ENCODE data around the gene TMEM8B.

The TMEM8B gene

DNA sequence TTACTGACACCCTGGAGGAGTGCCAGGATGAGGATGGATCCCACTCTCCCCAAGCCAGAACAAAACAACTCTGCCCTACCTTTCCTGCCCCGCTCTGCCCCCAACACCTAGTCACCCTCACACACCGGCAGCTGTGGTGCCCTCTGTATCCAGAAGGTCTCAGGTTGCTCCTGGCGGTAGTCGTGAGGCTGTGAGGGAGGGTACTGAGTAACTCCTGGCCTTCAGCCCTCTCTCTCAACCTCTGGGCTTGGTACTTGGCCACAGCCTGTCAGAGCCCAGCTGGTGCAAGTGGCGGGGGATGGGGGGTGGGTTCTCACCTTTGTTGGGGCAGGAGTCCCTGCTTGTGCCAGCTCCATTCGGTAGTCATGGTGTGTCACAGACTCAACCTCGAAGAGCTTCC is 18.9 kb upstream of the TMEM8B start:
- DNase-seq (ENCODE audit: low read depth in 2 of 2): no peak

DNA sequence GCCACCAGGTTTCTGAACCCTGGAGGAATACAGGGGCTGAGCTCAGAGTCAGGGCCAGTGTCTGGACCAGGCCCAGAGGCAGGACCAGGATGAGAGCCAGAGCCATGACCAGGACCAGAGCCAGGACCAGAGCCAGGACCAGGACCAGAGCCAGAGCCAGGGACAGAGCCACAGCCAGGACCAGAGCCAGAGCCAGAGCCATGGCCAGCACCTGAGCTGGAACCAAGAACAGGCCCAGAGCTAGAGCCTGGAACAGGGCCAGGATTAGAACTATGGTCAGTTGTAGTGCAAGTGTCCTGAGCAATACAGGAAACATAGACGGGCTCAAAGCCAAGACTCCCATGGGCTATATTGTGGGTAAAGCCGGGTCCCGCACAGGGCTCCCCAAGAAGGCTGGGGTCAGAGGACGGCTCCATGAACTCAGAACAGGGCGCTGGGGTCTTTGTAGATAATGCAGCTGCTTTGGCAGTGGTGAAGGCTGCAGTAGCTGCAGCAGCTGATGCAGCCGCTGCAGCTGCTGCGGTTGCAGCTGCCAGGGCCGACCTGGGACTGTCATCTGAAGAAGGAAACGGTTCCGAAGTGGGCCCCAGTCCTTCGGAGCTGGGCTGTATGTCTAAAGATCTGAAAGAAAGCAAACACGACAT is 17.5 kb upstream of the TMEM8B start:
- no peak for DNase-seq (ENCODE audit: low read depth in 2 of 2)

DNA sequence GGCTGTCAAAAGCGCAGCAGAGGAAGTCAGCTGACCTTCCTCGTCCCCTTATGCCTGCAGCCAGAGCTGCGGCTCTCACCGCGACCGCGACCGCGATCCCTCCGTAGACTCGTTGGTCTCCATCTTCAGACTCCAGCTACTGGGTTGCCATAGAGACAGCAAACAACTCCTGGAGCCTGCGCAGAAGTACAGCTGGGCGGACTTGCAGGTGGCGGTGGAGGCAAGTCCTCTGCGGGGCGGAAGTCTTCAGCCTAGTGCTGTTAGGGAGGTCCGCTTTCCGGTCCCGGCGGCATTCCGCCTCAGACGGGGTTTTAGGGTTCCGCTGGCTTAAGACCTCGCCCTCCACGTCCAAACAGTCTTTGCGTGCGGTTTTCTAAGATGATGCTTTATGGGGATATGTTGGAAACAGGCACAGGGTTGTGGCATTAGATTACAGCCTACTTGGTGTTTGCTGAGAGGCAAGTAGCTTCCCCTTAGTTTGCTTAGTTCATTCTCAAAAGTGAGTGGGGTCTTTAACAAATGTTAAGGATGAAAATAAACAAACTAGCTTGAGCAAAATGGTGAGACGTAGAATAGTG is 16.9 kb upstream of the TMEM8B start, which contains the start of gene SPAG8:
TSS of gene SPAG8 (minus strand) at position 238 of the 578 bp plus-strand sequence. CDS start at position 123, 115 bp downstream.
- peak; percentile 80 to 82 for DNase-seq (ENCODE audit: low read depth in 2 of 2)

DNA sequence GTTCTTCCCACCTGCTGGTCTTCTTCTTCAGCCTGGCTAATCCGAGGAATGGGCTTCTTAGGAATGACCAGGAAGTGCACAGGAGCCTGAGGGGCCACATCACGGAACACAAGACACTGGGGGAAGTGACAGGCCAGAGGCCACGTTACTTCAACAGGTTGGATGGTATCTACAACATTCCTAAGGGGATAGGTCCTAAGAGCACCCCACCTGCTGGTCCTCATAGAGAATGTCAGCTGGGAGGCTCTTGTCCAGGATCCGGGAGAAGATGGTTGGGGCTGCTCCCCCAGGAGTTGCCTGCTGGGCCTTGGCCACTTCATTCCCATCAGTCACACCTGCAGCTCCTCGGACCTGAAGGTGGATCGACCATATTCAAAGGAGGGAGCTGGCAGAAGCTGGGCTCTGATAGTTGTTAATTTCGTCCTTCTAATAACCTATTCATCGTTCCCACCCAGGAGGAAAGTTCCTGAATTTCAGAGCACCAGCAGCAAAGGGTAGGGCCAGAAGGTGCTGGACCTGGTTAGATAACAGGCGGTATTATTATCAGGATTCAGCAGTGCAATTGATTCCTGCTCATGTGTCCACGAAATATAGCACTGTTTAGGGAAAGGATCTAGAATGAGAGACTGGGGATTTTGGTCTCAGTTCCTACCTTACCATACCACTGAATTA is 15.5 kb upstream of the TMEM8B start:
- DNase-seq (ENCODE audit: low read depth in 2 of 2): no peak

DNA sequence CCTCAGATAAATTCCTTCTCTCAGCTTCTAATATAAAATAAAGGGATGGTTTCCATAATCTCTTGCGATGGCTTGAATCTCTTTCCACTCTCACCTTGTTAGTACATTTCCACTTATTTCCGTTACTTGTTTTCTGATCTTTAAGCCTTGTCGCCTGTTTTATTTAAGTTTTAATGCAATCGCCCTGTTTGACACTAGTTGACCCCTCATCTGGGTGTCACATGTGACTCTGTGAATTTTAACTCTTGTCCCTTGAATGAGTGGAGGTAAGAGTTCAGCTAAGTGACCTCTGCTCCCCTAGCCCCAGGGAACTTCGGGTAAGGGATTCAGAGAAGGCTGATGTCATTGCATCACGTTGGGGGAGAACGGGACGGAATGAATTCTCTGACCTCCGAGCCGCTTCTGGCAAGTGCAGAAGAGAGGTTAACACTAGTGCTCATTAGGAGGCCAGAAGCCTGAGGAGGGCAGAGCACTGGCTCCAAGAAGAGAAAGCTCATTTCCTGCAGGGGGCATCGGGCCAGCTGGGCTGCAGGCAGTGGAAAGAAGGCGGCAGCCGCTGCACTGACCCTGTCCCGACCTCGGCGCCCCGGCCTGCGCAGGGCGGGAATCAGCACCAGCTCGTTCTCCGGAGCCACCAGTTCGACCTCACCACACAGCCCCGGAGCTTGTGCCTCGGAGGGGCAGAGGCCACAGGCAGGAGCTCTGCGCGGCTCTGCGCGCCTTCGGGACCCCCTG is 14.8 kb upstream of the TMEM8B start:
- no peak for DNase-seq (ENCODE audit: low read depth in 2 of 2)

DNA sequence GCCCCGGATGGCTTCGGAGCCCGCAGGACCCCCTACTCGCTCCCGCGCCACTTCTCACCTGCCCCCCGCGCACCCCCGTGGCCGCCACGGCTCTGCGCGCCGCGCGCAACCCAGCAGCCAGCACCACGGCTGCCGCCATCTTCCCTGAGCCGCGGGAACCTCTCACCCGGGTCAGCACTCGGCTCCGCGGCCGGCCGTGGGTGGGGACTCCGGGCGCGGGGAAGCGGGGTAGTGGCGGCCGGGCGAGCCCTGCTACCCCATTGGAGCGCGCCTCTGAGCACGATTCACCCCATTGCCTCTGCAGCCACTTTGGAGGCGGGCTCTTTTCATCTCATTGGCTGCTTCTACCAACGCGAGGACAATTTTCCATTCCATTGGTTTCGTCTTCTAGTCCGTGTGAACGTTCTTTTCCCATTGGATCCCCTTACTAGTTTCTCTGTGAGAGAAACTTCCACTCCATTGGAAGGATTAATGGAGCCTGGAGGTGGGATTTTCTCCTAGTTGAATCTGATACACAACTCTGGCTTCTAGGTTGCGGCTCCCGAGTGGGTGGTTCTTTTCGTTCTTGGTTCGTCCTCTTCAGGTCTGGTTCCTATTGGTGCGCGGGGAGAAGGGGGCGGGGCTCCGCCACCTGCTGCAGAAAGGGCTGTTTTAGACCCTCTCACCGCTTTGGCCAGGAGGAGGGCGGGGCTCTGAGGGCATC is 14.0 kb upstream of the TMEM8B start, which contains the start of gene HINT2:
TSS of gene HINT2 (minus strand) at position 202 of the 703 bp plus-strand sequence. CDS start at position 139, 63 bp downstream.
- DNase-seq (ENCODE audit: low read depth in 2 of 2): peak; percentile 95 to 97

DNA sequence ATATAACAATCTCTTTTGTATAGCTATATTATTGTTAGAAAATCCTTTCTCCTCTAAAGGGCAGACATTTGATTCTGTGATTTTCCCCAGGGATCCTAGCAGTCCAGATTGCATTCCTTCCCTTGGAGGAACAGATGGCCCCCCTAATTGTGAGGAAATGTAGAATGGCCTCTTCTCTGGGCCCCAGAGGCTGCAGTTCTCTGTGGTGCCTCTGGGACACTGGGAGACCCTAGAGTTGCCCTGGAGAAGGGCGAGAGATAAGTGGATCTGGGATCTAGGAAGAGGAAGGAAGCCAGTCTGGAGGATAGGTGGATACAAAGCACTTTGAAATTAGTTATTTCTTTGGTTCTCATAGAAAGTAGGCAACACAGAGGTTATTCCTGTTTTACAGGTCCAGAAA is 12.3 kb upstream of the TMEM8B start:
- no peak for DNase-seq (ENCODE audit: low read depth in 2 of 2)

DNA sequence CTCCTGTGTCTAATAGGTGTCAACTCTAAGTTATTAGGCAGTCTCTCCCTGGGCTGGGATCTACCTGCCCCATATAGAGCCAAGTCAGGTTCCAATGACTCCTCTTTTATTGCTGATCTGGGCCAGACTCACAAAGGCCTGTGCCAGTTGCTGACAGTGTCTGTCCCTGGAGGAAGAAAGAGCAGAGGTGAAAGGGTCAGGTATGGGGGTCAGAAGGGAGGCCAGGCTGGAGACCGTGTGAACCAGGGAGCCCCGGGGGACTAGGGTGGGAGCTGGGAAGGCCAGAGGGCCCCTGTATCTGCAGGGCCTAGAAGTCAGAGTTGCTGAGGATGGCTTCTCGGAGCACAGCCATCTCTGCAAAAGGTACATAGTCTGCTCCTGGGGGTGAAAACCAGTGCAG is 10.7 kb upstream of the TMEM8B start:
- DNase-seq (ENCODE audit: low read depth in 2 of 2): no peak

DNA sequence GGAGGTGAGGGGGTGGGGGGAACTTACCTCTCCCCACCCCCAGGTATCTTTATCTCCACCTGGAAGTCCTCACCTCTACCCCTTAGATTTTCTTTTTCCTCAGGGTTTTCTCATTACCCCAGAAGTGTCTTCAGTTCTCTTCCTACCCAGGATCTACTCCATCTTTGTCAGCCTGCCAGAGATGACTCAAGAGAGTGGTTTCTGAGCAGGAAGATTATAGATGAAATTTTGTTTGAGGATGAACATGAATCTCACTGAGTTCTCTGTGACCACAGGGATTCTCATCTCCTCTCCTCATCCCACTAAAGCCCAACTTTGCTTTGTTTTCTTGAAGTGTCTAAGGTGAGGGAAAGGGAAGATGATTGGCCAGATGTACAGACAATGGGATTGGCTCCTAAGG is 9.0 kb upstream of the TMEM8B start:
- DNase-seq (ENCODE audit: low read depth in 2 of 2): no peak

DNA sequence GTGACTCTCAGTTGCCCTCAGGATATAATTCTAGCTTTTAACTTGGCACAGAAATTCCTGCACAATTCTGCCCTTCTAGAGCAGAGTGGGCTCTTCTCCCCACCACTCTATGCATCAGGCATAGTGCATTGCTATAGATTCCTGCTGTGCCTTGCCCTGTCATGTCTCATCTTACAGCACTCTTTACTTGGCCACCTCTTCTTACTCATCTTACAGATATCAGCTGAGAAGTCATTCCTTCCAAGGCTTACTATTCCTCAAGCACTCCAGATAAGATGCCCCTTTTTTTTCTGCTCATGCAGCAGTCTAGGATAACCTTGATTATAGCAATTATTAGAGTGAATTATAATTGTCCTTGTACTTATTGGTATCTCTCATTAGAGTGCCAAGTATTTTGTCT is 6.1 kb upstream of the TMEM8B start:
- no peak for DNase-seq (ENCODE audit: low read depth in 2 of 2)

DNA sequence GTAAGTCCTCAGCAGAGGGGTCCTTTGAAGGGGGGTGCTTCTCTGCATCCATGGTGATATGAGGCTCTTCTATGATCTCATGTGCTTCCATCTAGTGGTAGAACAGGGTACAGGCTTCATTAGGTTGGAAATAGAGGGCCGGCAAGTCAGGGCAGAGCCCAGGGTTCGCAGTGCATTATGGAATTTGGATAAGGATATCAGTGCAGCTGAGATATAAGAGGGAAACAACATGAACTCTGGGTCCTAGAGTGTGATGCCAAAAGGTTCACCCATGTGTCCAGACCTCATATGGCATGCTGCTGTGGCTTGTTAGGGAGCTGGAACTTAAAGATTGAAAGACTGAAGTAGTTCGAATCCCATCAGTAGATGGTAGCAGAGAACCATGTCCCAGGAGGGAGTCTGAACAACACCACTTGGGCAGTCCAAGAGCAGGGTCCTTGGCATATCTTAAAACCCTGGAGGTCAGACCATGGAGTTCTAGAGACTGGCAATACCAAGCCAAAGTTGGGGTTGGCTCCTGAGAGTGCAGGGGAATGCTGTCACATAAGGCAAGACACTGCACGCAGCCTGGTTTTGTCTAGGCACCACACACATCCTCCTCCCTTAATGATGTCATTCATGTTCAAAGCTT is 2.8 kb upstream of the TMEM8B start:
- DNase-seq (ENCODE audit: low read depth in 2 of 2): no peak

DNA sequence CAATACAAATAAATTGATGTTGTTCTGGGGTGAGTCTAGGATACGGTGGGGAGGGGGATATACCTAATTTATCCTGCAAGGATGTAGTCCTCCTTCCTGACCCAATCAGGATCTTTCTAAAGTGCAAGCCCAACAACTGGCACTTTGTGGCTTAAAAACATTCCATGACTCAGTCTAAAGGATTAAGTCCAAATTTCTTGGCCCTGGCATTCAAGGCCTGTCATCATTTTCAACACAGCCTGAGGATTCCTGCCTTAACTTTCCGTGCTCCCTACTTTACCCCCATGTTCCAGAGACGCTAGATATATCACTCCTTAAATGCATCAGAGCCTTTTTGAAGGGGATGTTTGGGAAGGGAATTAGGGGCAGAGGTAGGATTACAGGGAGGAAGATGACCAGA is 1.5 kb upstream of the TMEM8B start:
- no peak for DNase-seq (ENCODE audit: low read depth in 2 of 2)

DNA sequence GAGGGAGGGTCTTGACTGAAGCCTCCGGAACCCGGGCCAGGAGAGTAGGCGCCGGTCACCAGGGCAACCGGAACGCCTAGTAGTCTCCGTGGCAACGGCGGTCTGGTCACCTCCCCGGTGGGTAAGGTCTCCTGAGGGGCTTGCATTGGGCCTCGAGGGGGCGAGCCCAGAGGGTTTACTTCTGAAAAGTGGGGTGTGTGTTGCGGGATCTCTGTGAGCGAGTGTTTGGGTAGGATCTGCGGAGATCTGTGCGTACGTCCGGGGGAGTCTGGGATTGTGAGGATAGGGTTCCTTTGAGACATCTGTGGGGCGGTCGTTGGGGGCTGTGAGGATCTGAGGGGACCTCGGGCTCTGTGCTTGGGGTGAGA is 328 bp upstream of the TMEM8B start, which contains the start of gene FAM221B:
TSS of gene FAM221B (minus strand) at position 17 of the 368 bp plus-strand sequence. CDS start 2,571 bp downstream, outside the sequence.
- no peak for DNase-seq (ENCODE audit: low read depth in 2 of 2)

DNA sequence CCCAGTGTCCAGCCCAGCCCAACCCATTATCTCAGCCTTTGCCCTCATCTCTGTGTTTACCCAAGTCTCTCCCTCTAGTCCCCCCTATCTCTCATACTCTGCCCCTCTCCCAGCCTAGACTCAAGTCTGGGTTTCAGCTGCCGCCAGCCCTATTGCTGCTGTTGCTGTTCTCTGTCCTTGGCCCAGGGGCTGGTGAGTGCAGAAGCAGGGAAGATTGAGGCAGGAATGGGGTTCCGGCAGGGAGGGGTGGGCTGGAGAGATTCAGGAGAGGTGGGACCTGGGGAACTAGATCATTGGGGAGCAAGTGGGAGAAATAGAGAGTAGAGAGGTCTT is 702 bp downstream of the TMEM8B start:
- DNase-seq (ENCODE audit: low read depth in 2 of 2): no peak

DNA sequence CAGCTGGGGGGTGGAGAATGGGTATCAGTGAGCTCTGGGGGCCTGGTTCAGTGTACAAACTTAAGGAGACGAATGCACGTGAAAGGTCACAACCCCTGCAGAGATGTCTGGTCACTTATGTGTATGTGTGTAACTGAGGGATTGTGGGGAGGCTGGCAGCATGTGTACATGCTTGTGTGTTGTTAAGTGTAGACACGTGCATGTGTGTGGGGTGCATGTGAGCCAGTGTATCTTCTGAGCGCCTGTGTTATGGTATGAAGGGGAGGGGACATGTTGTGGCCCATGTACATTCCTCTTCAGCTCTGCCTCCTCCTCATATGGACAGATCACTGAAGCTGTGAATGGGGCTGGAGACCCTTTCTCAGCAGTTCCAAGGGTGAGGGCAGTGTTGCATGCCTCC is 2.0 kb downstream of the TMEM8B start:
- DNase-seq (ENCODE audit: low read depth in 2 of 2): no peak

DNA sequence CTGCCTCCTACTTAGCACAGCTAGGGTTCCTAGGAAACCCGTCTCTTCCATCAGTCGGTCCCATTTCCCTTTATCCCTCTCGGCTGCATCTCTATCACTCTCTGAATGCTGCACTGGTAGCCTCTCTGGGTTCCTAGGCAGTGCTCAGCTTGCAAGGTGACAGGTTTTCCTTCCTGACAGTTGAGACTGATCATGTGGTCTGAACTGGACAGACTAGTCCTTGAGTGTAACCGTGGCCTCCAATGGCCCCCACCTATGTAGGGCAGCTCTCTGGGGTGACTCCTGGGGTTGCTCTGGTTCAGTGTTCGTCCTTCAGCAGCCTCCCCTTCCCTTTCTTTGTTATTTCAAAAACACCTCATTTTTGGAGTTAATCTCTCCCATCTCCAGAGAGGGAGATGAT is 3.8 kb downstream of the TMEM8B start:
- no peak for DNase-seq (ENCODE audit: low read depth in 2 of 2)

DNA sequence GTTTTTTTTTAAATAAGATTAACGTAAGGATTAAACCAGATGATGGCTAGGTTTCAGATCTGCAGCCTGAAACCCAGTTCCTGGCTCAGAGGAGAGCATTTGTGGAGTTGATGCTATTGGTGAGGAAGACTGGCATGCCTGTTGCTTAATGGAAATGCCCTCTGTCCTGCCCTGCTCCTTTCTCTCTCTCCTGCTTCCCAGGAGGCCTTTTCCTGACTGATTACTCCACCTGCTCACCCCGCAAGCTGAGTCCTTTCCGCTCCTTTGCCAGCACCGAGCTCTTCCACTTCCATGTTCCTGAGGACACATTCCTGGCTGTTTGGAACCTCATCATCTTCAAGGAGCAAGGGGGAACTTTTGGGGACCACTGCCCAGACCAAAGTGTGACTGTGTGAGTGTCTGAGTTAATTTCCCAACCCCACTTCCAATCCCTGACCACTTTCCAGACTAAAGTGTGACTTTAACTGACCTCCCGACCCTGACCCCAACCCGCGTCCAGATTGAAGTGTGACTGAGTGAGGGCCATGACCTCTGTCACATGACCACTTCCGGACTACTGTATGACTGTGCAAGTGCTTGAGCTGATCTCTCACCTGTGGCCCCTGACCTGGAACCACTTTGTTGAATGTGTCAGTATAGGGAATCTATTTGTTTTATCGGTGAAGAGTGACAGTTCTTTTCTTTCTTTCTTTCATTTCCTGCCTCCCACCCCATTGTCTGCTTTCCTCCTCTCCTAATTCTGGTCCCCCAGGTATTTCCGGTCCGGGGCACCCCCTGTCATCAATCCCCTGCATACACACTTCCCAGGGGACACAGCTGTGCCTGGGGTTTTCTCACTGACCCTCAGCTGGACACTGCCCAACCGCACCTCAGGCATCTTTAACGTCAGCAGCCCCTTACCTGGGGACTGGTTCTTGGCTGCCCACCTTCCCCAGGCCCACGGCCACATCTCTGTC is 5.5 kb downstream of the TMEM8B start:
- no peak for DNase-seq (ENCODE audit: low read depth in 2 of 2)

DNA sequence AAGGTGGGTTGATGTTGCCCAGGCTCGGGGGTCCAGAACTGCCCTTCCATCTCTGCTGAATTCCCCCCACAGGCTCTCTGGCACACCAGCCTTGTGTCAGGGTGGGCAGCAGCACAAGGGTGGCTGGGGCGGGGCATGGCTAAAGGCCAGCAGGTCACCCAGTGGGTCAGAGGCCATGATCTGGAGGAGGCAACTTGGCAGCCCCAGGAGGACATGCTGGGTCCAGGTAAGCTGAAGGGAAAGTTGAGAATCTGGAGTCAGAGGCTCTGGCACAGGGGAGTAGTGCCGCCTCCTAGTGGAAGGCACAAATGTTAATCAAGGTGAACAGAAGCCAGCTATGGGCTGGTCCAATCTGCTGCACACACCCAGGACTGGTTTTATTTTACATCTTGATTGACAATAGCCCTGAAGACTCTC is 6.2 kb downstream of the TMEM8B start:
- no peak for DNase-seq (ENCODE audit: low read depth in 2 of 2)

DNA sequence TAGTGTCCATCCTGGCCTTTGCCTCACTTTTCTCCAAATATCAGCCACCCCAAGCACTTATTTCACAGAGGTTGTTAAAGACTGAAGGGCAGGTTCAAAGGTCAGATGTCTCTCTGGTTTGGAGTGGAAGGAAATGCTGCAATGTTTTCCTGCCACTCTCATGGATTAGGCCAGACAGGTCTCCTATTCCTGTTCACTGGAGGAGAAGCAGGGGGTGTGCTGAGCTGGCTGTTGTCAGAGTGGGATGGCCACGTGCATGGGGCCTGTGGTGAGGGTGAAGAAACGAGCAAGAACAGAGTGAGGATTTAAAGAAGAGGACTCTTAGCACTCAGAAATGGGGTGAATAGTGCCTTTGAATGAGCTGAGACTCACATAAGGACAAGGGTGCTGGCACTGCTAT is 6.7 kb downstream of the TMEM8B start:
- DNase-seq (ENCODE audit: low read depth in 2 of 2): no peak

DNA sequence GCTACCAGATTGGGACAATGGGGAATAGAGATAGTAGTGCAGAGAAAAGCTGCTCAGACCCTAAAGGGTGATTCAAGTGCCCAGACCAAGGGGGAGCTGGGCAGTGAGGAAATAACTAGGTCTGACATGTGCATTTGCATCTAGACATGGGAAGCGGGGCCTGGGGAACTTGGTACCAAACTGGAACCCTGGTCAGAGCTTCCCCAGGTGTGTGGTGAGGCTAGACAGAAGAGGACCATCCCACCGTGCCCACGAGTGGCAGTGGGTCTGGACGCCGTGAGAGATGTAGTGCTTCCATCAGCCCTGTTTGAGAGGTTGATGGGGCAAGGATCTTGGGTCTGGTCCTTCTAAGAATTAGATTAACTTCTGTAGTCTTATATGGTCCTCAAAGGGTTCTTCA is 7.6 kb downstream of the TMEM8B start:
- no peak for DNase-seq (ENCODE audit: low read depth in 2 of 2)
